ENCODE measurements around the gene USP34. TPM values are rescaled to one million over a fixed set of nuclear protein-coding genes. Genes with fewer than 3 reads are reported as not detected.

Gene USP34
- total RNA-seq, 1 donor from 2014 or later: 104 TPM

DNA sequence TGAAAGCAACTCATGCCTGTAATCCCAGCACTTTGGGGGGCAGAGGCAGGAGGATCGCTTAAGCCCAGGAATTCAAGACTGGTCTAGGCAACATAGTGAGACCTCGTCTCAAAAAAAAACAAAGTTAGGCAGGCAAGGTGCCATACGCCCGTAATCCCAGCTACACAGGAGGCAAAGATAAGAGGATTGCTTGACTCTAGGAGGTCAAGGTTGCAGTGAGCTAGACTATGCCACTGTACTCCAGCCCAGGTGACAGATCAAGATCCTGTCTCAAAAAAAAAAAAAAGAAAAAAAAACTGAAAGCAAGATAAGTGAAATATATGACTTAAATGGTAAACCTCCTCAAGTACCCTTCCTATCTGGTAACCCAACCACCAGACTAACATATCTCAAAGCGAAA, 59.8 kb downstream of the USP34 start:
- Mint-ChIP-seq H3K27ac (ENCODE audit: unreplicated experiment) (no peak overlapping the region), H3K27me3 (ENCODE audit: unreplicated experiment) (no peaks in the 10 kb centered on the region)
- no peak for DNase-seq

DNA sequence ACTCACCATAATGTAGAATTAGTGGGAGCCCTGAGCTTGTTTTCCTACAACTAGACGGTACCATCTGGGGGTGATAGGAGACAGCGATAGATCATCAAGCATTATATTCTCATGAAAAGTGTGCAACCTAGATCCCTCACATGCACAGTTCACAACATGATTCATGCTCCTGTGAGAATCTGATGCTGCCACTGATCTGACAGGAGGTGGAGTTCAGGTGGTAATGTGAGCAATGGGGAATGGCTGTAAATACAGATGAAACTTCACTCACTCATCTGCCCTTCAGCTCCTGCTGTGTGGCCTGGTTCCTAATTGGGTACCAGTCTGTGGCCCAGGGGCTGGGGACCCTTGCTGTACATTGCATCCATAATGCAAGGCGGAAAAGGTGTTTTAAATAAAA, 60.7 kb downstream of the USP34 start:
- peaks cover 4% of the 10 kb centered on the region for H3K36me3 Mint-ChIP-seq (ENCODE audit: unreplicated experiment)
- H3K4me1 Mint-ChIP-seq (ENCODE audit: low read depth, unreplicated experiment): no peaks in the 10 kb centered on the region
- TF ChIP-seq, protein P1, sequence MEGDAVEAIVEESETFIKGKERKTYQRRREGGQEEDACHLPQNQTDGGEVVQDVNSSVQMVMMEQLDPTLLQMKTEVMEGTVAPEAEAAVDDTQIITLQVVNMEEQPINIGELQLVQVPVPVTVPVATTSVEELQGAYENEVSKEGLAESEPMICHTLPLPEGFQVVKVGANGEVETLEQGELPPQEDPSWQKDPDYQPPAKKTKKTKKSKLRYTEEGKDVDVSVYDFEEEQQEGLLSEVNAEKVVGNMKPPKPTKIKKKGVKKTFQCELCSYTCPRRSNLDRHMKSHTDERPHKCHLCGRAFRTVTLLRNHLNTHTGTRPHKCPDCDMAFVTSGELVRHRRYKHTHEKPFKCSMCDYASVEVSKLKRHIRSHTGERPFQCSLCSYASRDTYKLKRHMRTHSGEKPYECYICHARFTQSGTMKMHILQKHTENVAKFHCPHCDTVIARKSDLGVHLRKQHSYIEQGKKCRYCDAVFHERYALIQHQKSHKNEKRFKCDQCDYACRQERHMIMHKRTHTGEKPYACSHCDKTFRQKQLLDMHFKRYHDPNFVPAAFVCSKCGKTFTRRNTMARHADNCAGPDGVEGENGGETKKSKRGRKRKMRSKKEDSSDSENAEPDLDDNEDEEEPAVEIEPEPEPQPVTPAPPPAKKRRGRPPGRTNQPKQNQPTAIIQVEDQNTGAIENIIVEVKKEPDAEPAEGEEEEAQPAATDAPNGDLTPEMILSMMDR (IDR thresholded peaks at IDR 0.05; ENCODE audit: partially characterized antibody, unreplicated experiment): no peak
- no peaks in the 10 kb centered on the region for H3K27me3 Mint-ChIP-seq (ENCODE audit: unreplicated experiment)
- H3K27ac Mint-ChIP-seq (ENCODE audit: unreplicated experiment): no peak overlapping the region
- H3K4me3 Mint-ChIP-seq (ENCODE audit: unreplicated experiment): no peak overlapping the region
- H3K9me3 Mint-ChIP-seq (ENCODE audit: unreplicated experiment): no peaks in the 10 kb centered on the region
- DNase-seq: no peak

More for the DNA sequence above, 59.8 kb downstream of the USP34 start:
- Mint-ChIP-seq H3K9me3 (ENCODE audit: unreplicated experiment) (no peaks in the 10 kb centered on the region), H3K36me3 (ENCODE audit: unreplicated experiment) (peaks cover 4% of the 10 kb centered on the region), H3K4me1 (ENCODE audit: low read depth, unreplicated experiment) (no peaks in the 10 kb centered on the region), H3K4me3 (ENCODE audit: unreplicated experiment) (no peak overlapping the region)
- TF ChIP-seq, protein P1 (IDR thresholded peaks at IDR 0.05; ENCODE audit: partially characterized antibody, unreplicated experiment): no peak

DNA sequence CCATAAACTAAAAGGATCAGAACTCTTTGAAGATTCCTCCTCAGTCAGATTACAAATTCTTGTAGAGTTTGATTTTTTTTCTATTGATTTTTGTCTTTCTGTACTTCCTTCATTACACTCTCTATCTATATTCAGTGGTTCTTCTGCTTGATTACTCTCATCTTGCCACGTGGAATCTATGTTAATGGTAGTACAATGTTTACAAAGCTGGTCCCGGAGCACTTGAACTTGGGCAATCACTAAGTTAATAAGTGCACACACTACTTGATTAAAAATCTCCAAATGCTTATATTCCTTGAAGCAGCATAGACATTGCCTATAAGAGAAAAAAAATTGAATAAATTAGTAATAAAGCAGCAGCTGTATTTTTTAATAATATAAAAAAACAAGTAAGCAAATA, 65.1 kb downstream of the USP34 start:
- Mint-ChIP-seq H3K4me3 (ENCODE audit: unreplicated experiment) (no peak overlapping the region), H3K27ac (ENCODE audit: unreplicated experiment) (no peak overlapping the region), H3K27me3 (ENCODE audit: unreplicated experiment) (no peaks in the 10 kb centered on the region), H3K4me1 (ENCODE audit: low read depth, unreplicated experiment) (no peaks in the 10 kb centered on the region), H3K9me3 (ENCODE audit: unreplicated experiment) (no peaks in the 10 kb centered on the region), H3K36me3 (ENCODE audit: unreplicated experiment) (no peaks in the 10 kb centered on the region)
- TF ChIP-seq, protein P1 (IDR thresholded peaks at IDR 0.05; ENCODE audit: partially characterized antibody, unreplicated experiment): no peak
- no peak for DNase-seq

DNA sequence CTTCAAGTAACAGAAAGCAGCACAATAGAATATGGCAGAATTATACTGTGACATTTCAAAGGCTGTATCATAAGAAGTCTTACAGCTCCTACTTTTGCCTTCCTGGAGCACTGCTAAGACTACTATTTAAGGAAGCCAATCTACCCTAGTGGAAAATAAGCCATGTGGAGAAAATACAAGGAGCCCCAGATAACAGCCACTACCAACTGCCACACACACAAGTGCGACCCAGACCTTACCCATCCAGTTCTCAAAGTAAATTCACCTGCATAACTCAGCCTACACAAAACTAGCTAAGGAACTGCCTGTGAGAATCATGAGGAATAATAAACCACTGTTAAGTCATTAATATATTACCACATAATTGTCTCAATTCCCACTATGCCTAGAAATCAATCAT, 66.4 kb downstream of the USP34 start:
- Mint-ChIP-seq H3K4me1 (ENCODE audit: low read depth, unreplicated experiment) (no peaks in the 10 kb centered on the region), H3K27me3 (ENCODE audit: unreplicated experiment) (no peaks in the 10 kb centered on the region), H3K4me3 (ENCODE audit: unreplicated experiment) (no peak overlapping the region), H3K36me3 (ENCODE audit: unreplicated experiment) (no peaks in the 10 kb centered on the region), H3K27ac (ENCODE audit: unreplicated experiment) (no peak overlapping the region), H3K9me3 (ENCODE audit: unreplicated experiment) (no peaks in the 10 kb centered on the region)
- TF ChIP-seq, protein P1 (IDR thresholded peaks at IDR 0.05; ENCODE audit: partially characterized antibody, unreplicated experiment): no peak
- DNase-seq: no peak

DNA sequence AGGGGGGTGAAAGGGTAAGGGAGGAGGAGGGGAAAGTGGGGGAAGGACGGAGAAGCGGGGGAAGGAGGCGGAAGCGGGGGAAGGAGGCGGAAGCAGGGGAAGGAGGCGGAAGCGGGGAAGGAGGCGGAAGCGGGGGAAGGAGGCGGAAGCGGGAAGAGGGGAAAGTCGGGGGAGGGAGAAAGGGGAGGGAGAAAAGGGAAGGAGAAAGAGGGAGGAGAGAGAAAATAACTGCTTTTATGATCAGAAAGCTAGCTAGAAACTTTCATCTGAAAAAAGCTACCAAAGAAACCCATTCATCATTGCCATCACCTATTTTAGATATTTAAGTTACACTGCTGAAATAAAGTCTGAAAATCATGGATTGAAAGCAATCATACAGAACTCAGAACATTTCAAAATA, 72.5 kb downstream of the USP34 start:
- DNase-seq: no peak
- no peak overlapping the region for H3K4me3 Mint-ChIP-seq (ENCODE audit: unreplicated experiment)

More for the DNA sequence above, 72.5 kb downstream of the USP34 start:
- Mint-ChIP-seq H3K27ac (ENCODE audit: unreplicated experiment) (no peak overlapping the region), H3K36me3 (ENCODE audit: unreplicated experiment) (no peaks in the 10 kb centered on the region), H3K27me3 (ENCODE audit: unreplicated experiment) (no peaks in the 10 kb centered on the region), H3K4me1 (ENCODE audit: low read depth, unreplicated experiment) (no peaks in the 10 kb centered on the region), H3K9me3 (ENCODE audit: unreplicated experiment) (peaks cover 1% of the 10 kb centered on the region)
- TF ChIP-seq, protein P1 (IDR thresholded peaks at IDR 0.05; ENCODE audit: partially characterized antibody, unreplicated experiment): no peak
